ENCODE measurements around the gene BMP8A.

DNA sequence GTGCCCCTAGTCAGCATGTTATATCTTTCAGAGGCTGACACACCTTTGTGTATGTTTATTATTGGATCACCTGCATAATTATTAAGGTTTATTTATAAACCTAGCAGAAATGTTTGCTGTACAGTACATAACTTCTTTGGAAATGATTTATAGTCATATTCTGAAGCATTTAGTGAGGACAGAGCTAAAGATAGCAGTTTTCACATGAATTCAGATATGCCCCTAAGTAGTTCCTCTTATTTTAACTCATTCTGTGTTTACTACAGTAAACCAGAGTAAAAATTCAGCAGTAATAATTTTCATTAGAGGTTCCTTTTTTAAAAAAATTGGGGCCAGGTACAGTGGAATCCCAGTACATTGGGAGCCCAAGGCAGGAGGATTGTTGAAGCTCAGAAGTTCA lies 21.4 kb upstream of the BMP8A start:
- TF ChIP-seq POLR2AphosphoS5 (IDR thresholded peaks at IDR 0.05; ENCODE audit: low read depth, low read length) (no peak), TAF1 (IDR thresholded peaks at IDR 0.05; ENCODE audit: borderline replicate concordance, insufficient read depth, low read length) (no peak), FOXP2 (optimal IDR thresholded peaks at IDR 0.05; ENCODE audit: borderline replicate concordance, extremely low read depth, extremely low read length, insufficient read depth) (no peak), SIN3A (IDR thresholded peaks at IDR 0.05; ENCODE audit: borderline replicate concordance, insufficient read depth, low read length) (no peak)
- TF ChIP-seq, protein P1, sequence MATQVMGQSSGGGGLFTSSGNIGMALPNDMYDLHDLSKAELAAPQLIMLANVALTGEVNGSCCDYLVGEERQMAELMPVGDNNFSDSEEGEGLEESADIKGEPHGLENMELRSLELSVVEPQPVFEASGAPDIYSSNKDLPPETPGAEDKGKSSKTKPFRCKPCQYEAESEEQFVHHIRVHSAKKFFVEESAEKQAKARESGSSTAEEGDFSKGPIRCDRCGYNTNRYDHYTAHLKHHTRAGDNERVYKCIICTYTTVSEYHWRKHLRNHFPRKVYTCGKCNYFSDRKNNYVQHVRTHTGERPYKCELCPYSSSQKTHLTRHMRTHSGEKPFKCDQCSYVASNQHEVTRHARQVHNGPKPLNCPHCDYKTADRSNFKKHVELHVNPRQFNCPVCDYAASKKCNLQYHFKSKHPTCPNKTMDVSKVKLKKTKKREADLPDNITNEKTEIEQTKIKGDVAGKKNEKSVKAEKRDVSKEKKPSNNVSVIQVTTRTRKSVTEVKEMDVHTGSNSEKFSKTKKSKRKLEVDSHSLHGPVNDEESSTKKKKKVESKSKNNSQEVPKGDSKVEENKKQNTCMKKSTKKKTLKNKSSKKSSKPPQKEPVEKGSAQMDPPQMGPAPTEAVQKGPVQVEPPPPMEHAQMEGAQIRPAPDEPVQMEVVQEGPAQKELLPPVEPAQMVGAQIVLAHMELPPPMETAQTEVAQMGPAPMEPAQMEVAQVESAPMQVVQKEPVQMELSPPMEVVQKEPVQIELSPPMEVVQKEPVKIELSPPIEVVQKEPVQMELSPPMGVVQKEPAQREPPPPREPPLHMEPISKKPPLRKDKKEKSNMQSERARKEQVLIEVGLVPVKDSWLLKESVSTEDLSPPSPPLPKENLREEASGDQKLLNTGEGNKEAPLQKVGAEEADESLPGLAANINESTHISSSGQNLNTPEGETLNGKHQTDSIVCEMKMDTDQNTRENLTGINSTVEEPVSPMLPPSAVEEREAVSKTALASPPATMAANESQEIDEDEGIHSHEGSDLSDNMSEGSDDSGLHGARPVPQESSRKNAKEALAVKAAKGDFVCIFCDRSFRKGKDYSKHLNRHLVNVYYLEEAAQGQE (IDR thresholded peaks at IDR 0.05; ENCODE audit: insufficient read depth in 1 of 2, low read depth in 2 of 2, low read length in 2 of 2) = no peak
